H1 (cell line): ENCODE data around the gene KLF4. TPM values are rescaled to one million over a fixed set of nuclear protein-coding genes. Genes with fewer than 3 reads are reported as not detected.

Experiments used
- CTCF ChIA-PET: fragments of 300-600 bp; sonication (Branson Sonifier 250); formaldehyde crosslinking; loops from one replicate; lab custom pipeline; 2021; ENCODE audit not compliant: partially characterized antibody; lab: Charles Lee
- POLR2A ChIA-PET: fragments of 300-600 bp; sonication (Branson Sonifier 250); formaldehyde crosslinking; loops from one replicate; lab custom pipeline; 2021; ENCODE audit warnings: inconsistent platforms; ENCODE audit not compliant: partially characterized antibody; lab: Charles Lee
- DNase-seq, 2 experiments: peaks; one replicate each; pipeline versions ENCODE4 v3.0.0 to v3.0.0-alpha.2; 2010 to 2022; ENCODE audit warnings: low spot score in 2 of 2, low read depth in 1 of 2, mixed read lengths in 1 of 2
- FAIRE-seq: peaks from 2 replicates; lab custom pipeline; 2011; peaks lifted over from hg19 to GRCh38; lab: Jason Lieb, UNC
- H2AFZ ChIP-seq: 2 replicates; pipeline ENCODE4 v1.8.1; 2012; ENCODE audit warnings: low read length, inconsistent platforms
- H2AK5ac ChIP-seq: 2 replicates; pipeline ENCODE4 v1.6.1; 2013; ENCODE audit warnings: low read depth, low read length
- H2BK120ac ChIP-seq: replicated peaks from 2 replicates; pipeline ENCODE3; 2013; ENCODE audit warnings: low read depth, low read length, inconsistent platforms
- H2BK12ac ChIP-seq: 2 replicates; pipeline ENCODE4 v1.6.1; 2013; ENCODE audit warnings: low read depth, low read length
- H2BK15ac ChIP-seq: 2 replicates; pipeline ENCODE4 v1.6.1; 2013; ENCODE audit warnings: low read length
- H2BK20ac ChIP-seq: 2 replicates; pipeline ENCODE4 v1.6.1; 2013; ENCODE audit warnings: low read length
- H2BK5ac ChIP-seq: 2 replicates; pipeline ENCODE4 v1.6.1; 2013; ENCODE audit warnings: low read depth, low read length
- H3K14ac ChIP-seq: 2 replicates; pipeline ENCODE4 v1.6.1; 2013; ENCODE audit warnings: inconsistent platforms; ENCODE audit not compliant: insufficient read length
- H3K18ac ChIP-seq: 2 replicates; pipeline ENCODE4 v1.6.1; 2013; ENCODE audit warnings: low read length; ENCODE audit errors: extremely low read depth
- H3K23ac ChIP-seq: 2 replicates; pipeline ENCODE4 v1.6.1; 2013; ENCODE audit warnings: inconsistent platforms; ENCODE audit not compliant: insufficient read length
- H3K23me2 ChIP-seq: 2 replicates; pipeline ENCODE4 v1.6.1; 2013; ENCODE audit warnings: low read depth, low read length
- H3K27ac ChIP-seq: 2 replicates; pipeline ENCODE4 v1.6.1; 2011; ENCODE audit warnings: low read depth, low read length, inconsistent platforms
- H3K27me3 ChIP-seq, 4 experiments: replicated peaks in 1 of 4; 1 replicate in 1 of 4; 2 replicates in 3 of 4; pipeline versions ENCODE4 v1.6.1 to v1.8.1; 2011 to 2013; ENCODE audit warnings: low read length in 3 of 4, mild to moderate bottlenecking in 3 of 4, inconsistent platforms in 2 of 4, mixed read lengths in 2 of 4, moderate library complexity in 1 of 4; ENCODE audit not compliant: control insufficient read depth in 3 of 4, insufficient read depth in 3 of 4; ENCODE audit errors: extremely low read depth in 1 of 4
- H3K36me3 ChIP-seq, 4 experiments: 2 replicates each; pipeline versions ENCODE4 v1.6.1 to v1.8.1; 2011 to 2013; ENCODE audit warnings: mild to moderate bottlenecking in 4 of 4, low read length in 3 of 4, moderate library complexity in 2 of 4, control low read depth in 1 of 4, inconsistent platforms in 1 of 4; ENCODE audit not compliant: insufficient read depth in 4 of 4, control insufficient read depth in 2 of 4
- H3K4ac ChIP-seq: replicated peaks from 2 replicates; pipeline ENCODE3; 2013; ENCODE audit warnings: low read length, low read depth, mixed read lengths, inconsistent platforms; ENCODE audit not compliant: insufficient read length
- H3K4me1 ChIP-seq, 4 experiments: replicated peaks in 1 of 4; 1 replicate in 1 of 4; 2 replicates in 3 of 4; pipeline versions ENCODE4 v1.6.1 to v1.8.1; 2011 to 2013; ENCODE audit warnings: low read length in 3 of 4, inconsistent platforms in 2 of 4, mixed read lengths in 1 of 4; ENCODE audit not compliant: insufficient read depth in 4 of 4, control insufficient read depth in 3 of 4
- H3K4me2 ChIP-seq, 2 experiments: 2 replicates each; pipeline versions ENCODE4 v1.6.1 to v1.8.1; 2011 to 2013; ENCODE audit warnings: low read depth in 2 of 2, low read length in 2 of 2, control low read depth in 1 of 2, inconsistent platforms in 1 of 2, mild to moderate bottlenecking in 1 of 2; ENCODE audit not compliant: insufficient read depth in 1 of 2
- H3K4me3 ChIP-seq, 4 experiments: fragments of 200-600, 300-600 bp in 1 of 4; sonication (generic), shearing (Covaris generic), sonication (Bioruptor Twin) in 1 of 4; 2 replicates each; pipeline versions ENCODE4 v1.5.1 to v1.8.1; 2011 to 2016; ENCODE audit warnings: low read length in 4 of 4, low read depth in 3 of 4, control low read depth in 2 of 4, inconsistent platforms in 2 of 4, mild to moderate bottlenecking in 2 of 4, mixed read lengths in 1 of 4, moderate library complexity in 1 of 4; ENCODE audit not compliant: insufficient read depth in 2 of 4; ENCODE audit errors: extremely low read depth in 1 of 4
- H3K56ac ChIP-seq: replicated peaks from 2 replicates; pipeline ENCODE3; 2013; ENCODE audit warnings: low read depth, mild to moderate bottlenecking, mixed read lengths, low read length, inconsistent platforms; ENCODE audit not compliant: insufficient read length
- H3K79me1 ChIP-seq: 2 replicates; pipeline ENCODE4 v1.6.1; 2013; ENCODE audit warnings: low read depth, low read length, control low read depth
- H3K79me2 ChIP-seq, 2 experiments: 2 replicates each; pipeline versions ENCODE4 v1.6.1 to v1.8.1; 2012 to 2013; ENCODE audit warnings: low read length in 2 of 2, mild to moderate bottlenecking in 2 of 2, inconsistent platforms in 1 of 2; ENCODE audit not compliant: insufficient read depth in 2 of 2, control insufficient read depth in 1 of 2
- H3K9ac ChIP-seq, 4 experiments: replicated peaks in 1 of 4; 1 replicate in 1 of 4; 2 replicates in 3 of 4; pipeline versions ENCODE4 v1.6.1 to v1.8.1; 2011 to 2013; ENCODE audit warnings: low read depth in 3 of 4, low read length in 3 of 4, control low read depth in 2 of 4, mild to moderate bottlenecking in 2 of 4, moderate library complexity in 2 of 4, inconsistent platforms in 1 of 4; ENCODE audit errors: extremely low read depth in 1 of 4
- H3K9me3 ChIP-seq, 2 experiments: 2 replicates each; pipeline versions ENCODE4 v1.6.1 to v1.8.1; 2012 to 2013; ENCODE audit warnings: mild to moderate bottlenecking in 2 of 2, moderate library complexity in 2 of 2, control low read depth in 1 of 2, inconsistent platforms in 1 of 2, low read depth in 1 of 2, low read length in 1 of 2, mixed read lengths in 1 of 2; ENCODE audit not compliant: insufficient read depth in 2 of 2
- H4K20me1 ChIP-seq, 2 experiments: replicated peaks in 1 of 2; 2 replicates each; pipeline versions ENCODE3 to v1.8.1; 2011 to 2013; ENCODE audit warnings: inconsistent platforms in 2 of 2, low read length in 2 of 2, mild to moderate bottlenecking in 1 of 2; ENCODE audit not compliant: insufficient read depth in 2 of 2, control insufficient read depth in 1 of 2
- H4K5ac ChIP-seq: 2 replicates; pipeline ENCODE4 v1.6.1; 2013; ENCODE audit warnings: low read length, low read depth, mixed read lengths, inconsistent platforms; ENCODE audit not compliant: insufficient read length
- H4K8ac ChIP-seq: 2 replicates; pipeline ENCODE4 v1.8.0; 2013; ENCODE audit warnings: mild to moderate bottlenecking, moderate library complexity, low read length, inconsistent platforms; ENCODE audit not compliant: insufficient read depth; ENCODE audit errors: extremely low read depth
- H4K91ac ChIP-seq: replicated peaks from 2 replicates; pipeline ENCODE3; 2013; ENCODE audit warnings: low read length, mixed read lengths, inconsistent platforms; ENCODE audit not compliant: insufficient read length
- BCL11A ChIP-seq, 2 experiments: IDR thresholded peaks; one replicate each; pipeline ENCODE4 v1.6.1; 2011; ENCODE audit warnings: low read depth in 2 of 2, low read length in 2 of 2, mild to moderate bottlenecking in 2 of 2
- CBX8 ChIP-seq: fragments of 300-800, 300-1000 bp; sonication (generic); IDR thresholded peaks from 2 replicates; pipeline ENCODE4 v1.7.1; 2016; ENCODE audit warnings: low read depth, low read length, borderline replicate concordance
- CREB1 ChIP-seq: IDR thresholded peaks from 2 replicates; pipeline ENCODE4 v1.6.1; 2012; ENCODE audit warnings: inconsistent platforms
- EZH2 ChIP-seq: fragments of 200-600 bp; sonication (generic); IDR thresholded peaks from 2 replicates; pipeline ENCODE4 v1.7.1; 2012; ENCODE audit warnings: low read depth, mild to moderate bottlenecking, moderate library complexity, low read length, inconsistent platforms; ENCODE audit not compliant: severe bottlenecking
- JUN ChIP-seq: IDR thresholded peaks from 2 replicates; pipeline ENCODE4 v1.6.1; 2011; ENCODE audit warnings: low read depth, mild to moderate bottlenecking, improper control_type of control experiment, low read length
- WGBS, 2 experiments: shearing (Covaris generic) in 1 of 2; methylation state at CpG; one replicate each; pipeline versions ENCODE4 v1.1.6 to v1.1.7; 2013 to 2015; ENCODE audit warnings: low lambda C conversion rate in 2 of 2, mixed read lengths in 2 of 2, inconsistent platforms in 1 of 2, low coverage in 1 of 2, missing lambda C conversion rate in 1 of 2; ENCODE audit not compliant: insufficient replicate concordance in 2 of 2, insufficient coverage in 1 of 2, insufficient read length in 1 of 2; ENCODE audit errors: extremely low coverage in 1 of 2, missing lambda C conversion rate in 1 of 2; 5-methylcytosine and 5-hydroxymethylcytosine counted together
- polyA plus RNA-seq, 7 experiments: library from polyadenylated mRNA; depleted of rRNA in 3 of 7; stranded (reverse) in 5 of 7; unstranded in 2 of 7; fragments of >200 nt in 5 of 7; fragments of 200-250 nt in 2 of 7; gene quantifications; 1 replicate in 5 of 7; 2 replicates in 1 of 7; 4 replicates in 1 of 7; pipeline versions ENCODE4 v1.2.1 to v1.2.3, GENCODE V29; 2011 to 2013; ENCODE audit warnings: missing spikeins in 2 of 7, mixed read lengths in 2 of 7
- total RNA-seq: library from RNA; stranded (reverse); fragmentation: NEBNext Ultra II Directional; extraction: Animal tissue kit (Norgen Biotek cat#: 25700); gene quantifications from 2 replicates; pipeline ENCODE4 v1.2.1, GENCODE V29; 2021

KLF4 gene
- total and polyA plus RNA-seq, 2 of the 8 experiments (the other 6 are each of a cell fraction or from before 2014, with no cell fraction given), result 0.77 to 2.8 TPM

DNA sequence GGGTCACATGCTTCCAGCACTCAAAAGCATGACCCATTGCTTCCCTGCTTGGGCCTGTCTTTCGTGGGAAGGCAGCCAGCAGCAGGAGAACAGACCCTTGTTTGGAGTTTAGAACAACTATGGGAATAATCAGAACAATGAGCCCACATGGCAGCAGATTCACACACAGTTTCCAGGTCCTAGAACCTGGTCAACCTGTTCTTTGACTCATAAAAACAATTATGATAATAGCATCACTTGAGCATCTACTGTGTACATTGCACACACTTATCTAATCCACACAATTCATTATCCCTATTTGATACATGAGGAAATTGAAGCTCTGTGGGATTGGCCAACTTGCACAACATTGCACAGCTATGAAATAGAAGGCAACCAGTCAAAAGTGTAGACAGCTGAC lies 41.7 kb downstream of the KLF4 start:
- Histone ChIP-seq H3K56ac (no peak overlapping the region), H2BK20ac (no peak overlapping the region), H3K4me1 (no peaks in the 10 kb centered on the region), H3K36me3 (no peaks in the 10 kb centered on the region), H3K23me2 (no peaks in the 10 kb centered on the region), H3K79me1 (no peaks in the 10 kb centered on the region), H3K23ac (no peak overlapping the region), H2AFZ (no peak overlapping the region), H3K9me3 (no peaks in the 10 kb centered on the region), H2BK5ac (no peak overlapping the region), H3K27me3 (no peaks in the 10 kb centered on the region), H4K91ac (no peak overlapping the region), H2AK5ac (no peak overlapping the region), H2BK15ac (no peak overlapping the region), H3K27ac (no peak overlapping the region), H3K4me3 (no peak overlapping the region), H3K18ac (no peak overlapping the region), H4K20me1 (no peaks in the 10 kb centered on the region), H3K9ac (no peak overlapping the region), H4K8ac (no peak overlapping the region), H3K4ac (no peak overlapping the region), H3K79me2 (no peaks in the 10 kb centered on the region), H4K5ac (no peak overlapping the region), H3K4me2 (no peak overlapping the region), H2BK12ac (no peak overlapping the region), H2BK120ac (no peak overlapping the region), H3K14ac (no peak overlapping the region)
- CTCF ChIA-PET, result interaction anchor here (0.9 to 1.3 kb wide), 4 partner anchors 22 to 40 kb away, joined by 4 to 8 read pairs (median 4); no protein-coding TSS in a partner anchor
- no peak for DNase-seq
- no peak for FAIRE-seq
- POLR2A ChIA-PET, result interaction anchor here (0.6 kb wide), 1 partner anchor 372 kb away, joined by 3 read pairs; no protein-coding TSS in a partner anchor
- 93% methylated on average over 1 of the region's 1 CpG; no CpG with 5 or more reads in 1 of the 2 experiments for WGBS, 2 experiments
- TF ChIP-seq BCL11A (IDR thresholded peaks at IDR 0.05; ENCODE audit: low read depth in 2 of 2, low read length in 2 of 2) (no peak), EZH2 (no peak), CREB1 (no peak), CBX8 (no peak), JUN (no peak)
